Heart right ventricle (tissue), 16 donors: ENCODE measurements around the gene C1orf167. TPM values are rescaled to one million over a fixed set of nuclear protein-coding genes. Genes with fewer than 3 reads are reported as not detected.
A peak's percentile ranks its signal among the peaks of the same experiment; 100 is the strongest.

Experiments used
- ATAC-seq, 8 donors: fragments of 200-7000 bp; cut with Tn5 transposase; one replicate each; pipeline ENCODE4 v1.9.1; 2020; ENCODE audit warnings: mild to moderate bottlenecking in 8 of 8, moderate library complexity in 8 of 8, moderate number of reproducible peaks in 1 of 8
- DNase-seq, 2 donors: peaks; one replicate each; pipeline ENCODE4 v3.0.0-alpha.2; 2020
- H3K27ac ChIP-seq, 10 donors: fragments of 200-600 bp; sonication (generic) in 2 of 10; one replicate each; pipeline versions ENCODE4 v1.5.0 to v1.8.0; 2020 to 2022; ENCODE audit warnings: mild to moderate bottlenecking in 3 of 10
- H3K27me3 ChIP-seq, 7 donors: fragments of 200-600 bp; one replicate each; pipeline ENCODE4 v1.8.0; 2021 to 2022; ENCODE audit warnings: mild to moderate bottlenecking in 2 of 7
- H3K36me3 ChIP-seq, 9 donors: fragments of 200-600 bp; sonication (generic) in 1 of 9; one replicate each; pipeline versions ENCODE4 v1.5.0 to v1.8.0; 2020 to 2022; ENCODE audit warnings: mild to moderate bottlenecking in 2 of 9
- H3K4me1 ChIP-seq, 9 donors: fragments of 200-600 bp; sonication (generic) in 1 of 9; one replicate each; pipeline versions ENCODE4 v1.5.0 to v1.8.0; 2020 to 2022; ENCODE audit warnings: mild to moderate bottlenecking in 4 of 9
- H3K4me3 ChIP-seq, 10 donors: fragments of 200-600 bp; sonication (generic) in 2 of 10; one replicate each; pipeline versions ENCODE4 v1.5.0 to v1.8.0; 2020 to 2022; ENCODE audit warnings: mild to moderate bottlenecking in 7 of 10, moderate library complexity in 2 of 10
- H3K9me3 ChIP-seq, 11 donors: fragments of 200-600 bp in 10 of 11; sonication (generic) in 2 of 11; one replicate each; pipeline versions ENCODE4 v1.5.0 to v1.8.0; 2013 to 2022; ENCODE audit warnings: mild to moderate bottlenecking in 2 of 11, control low read depth in 1 of 11, moderate library complexity in 1 of 11
- WGBS, 2 donors: extraction: QIAGEN DNeasy Blood & Tissue Kit; methylation state at CpG; one replicate each; pipeline ENCODE4 v1.1.7; 2013; ENCODE audit warnings: inconsistent platforms in 1 of 2; 5-methylcytosine and 5-hydroxymethylcytosine counted together
- intact Hi-C, 10 donors: fragments of 100-400 bp; cut with DNase I; formaldehyde crosslinking; loops; one replicate each; pipeline versions ENCODE4 v1.11.1 to v1.14.2; 2022
- polyA plus RNA-seq, 2 donors: library from polyadenylated mRNA; stranded (reverse); fragments of 200-250 nt; gene quantifications; one replicate each; pipeline ENCODE4 v1.2.3, GENCODE V29; 2013
- total RNA-seq, 10 donors: library from RNA; stranded (reverse); fragmentation: NEBNext Ultra II Directional in 3 of 10; extraction: Animal tissue kit (Norgen Biotek cat#: 25700) in 3 of 10; gene quantifications; one replicate each; pipeline versions ENCODE4 v1.2.1 to v1.2.4, GENCODE V29; 2021 to 2023
- TF ChIP-seq, protein P1 (sequence below), 9 donors: fragments of 200-600 bp; sonication (generic) in 2 of 9; IDR thresholded peaks; one replicate each; pipeline versions ENCODE4 v1.5.0 to v1.8.0; 2021 to 2022; ENCODE audit warnings: antibody characterized with exemption in 9 of 9, mild to moderate bottlenecking in 5 of 9, moderate library complexity in 1 of 9
- donor health status: Arrhythmogenic right ventricular cardiomyopathy.
- donor health status: ischemic (EF 13 %, LVEDD 7.1; RV severe dilation, severe dysfunction).
- donor health status: healthy with polysubstance abuse.
- donor health status: DM: no; HTN: yes; CAD: no.
- donor health status: DM: no; HTN: no; CAD: no.
- donor health status: ischemic (EF 25% LVEDD 6.9; RV normal size, moderate dysfunction).
- donor health status: ischemic (EF 25% LVEDD 5.7; RV mildly dilated, moderate dysfunction).
- donor health status: healthy.
- donor health status: DM: yes; HTN: yes; CAD: no.
- donor health status: Ischemic cardiomyopathy.
- donor health status: ischemic (EF 35%, LVEDD 5.7; RV mildly dilated, moderate dysfunction).
- donor health status: nonischemic (EF 11% LVEDD 7.7; RV severe dilation, severe dysfunction).
- donor health status: DM: yes; HTN: yes; CAD: no.
- donor health status: PGD.
- donor health status: ischemic (EF 29% LVEDD 5.4; RV normal size, mild dysfunction).
- donor health status: nonischemic (EF 23%, LVEDD 6.1; RV moderate dilation, normal function).

C1orf167 gene
- total and polyA plus RNA-seq, 12 donors, result 2.4 to 12.8 (median 5.7) TPM

DNA sequence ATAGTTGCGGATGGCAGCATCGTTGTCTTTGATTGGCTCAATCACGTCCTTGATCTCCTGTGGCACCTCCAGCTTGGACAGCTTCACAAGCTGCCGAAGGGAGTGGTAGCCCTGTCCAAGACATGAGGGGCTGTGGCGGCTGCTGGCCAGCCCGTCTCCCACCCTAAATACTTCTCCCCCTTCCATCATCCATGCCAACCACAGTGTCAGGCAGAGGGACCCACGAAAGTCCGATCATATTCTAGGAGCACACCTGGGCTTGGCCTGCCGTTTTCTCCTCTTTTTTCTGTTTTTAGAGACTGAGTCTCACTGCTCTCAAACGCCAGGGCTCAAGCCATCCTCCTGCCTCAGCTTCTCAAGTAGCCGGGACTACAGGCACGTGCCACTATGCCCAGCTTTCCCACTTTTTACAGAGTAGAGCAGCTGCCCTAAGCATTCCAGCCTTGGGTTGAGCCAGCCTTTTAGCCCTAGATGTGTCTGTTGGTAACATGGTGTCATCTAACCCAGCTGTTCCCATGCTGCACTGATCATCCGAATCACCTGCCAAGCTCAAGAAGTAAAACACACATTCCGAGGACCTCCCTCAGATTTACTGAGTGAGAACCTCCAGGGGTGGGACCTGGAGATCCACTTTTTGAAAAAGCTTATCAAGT, 33.4 kb downstream of the C1orf167 start:
- ATAC-seq (no peak), DNase-seq (no peak)
- Histone ChIP-seq H3K9me3 (no peaks in the 10 kb centered on the region), H3K27ac (peak overlapping the region; percentile 70 to 99 (median 96)), H3K4me1 (peaks cover 40 to 96% (median 73%) of the 10 kb centered on the region in 9 donors), H3K27me3 (no peaks in the 10 kb centered on the region), H3K36me3 (peaks cover 0 to 96% (median 40%) of the 10 kb centered on the region in 9 donors), H3K4me3 (peak overlapping the region in 1 of 10 donors; percentile 16)
- 70 to 77% methylated on average over 14 of the region's 14 CpGs for WGBS, 2 donors
- TF ChIP-seq, protein P1, sequence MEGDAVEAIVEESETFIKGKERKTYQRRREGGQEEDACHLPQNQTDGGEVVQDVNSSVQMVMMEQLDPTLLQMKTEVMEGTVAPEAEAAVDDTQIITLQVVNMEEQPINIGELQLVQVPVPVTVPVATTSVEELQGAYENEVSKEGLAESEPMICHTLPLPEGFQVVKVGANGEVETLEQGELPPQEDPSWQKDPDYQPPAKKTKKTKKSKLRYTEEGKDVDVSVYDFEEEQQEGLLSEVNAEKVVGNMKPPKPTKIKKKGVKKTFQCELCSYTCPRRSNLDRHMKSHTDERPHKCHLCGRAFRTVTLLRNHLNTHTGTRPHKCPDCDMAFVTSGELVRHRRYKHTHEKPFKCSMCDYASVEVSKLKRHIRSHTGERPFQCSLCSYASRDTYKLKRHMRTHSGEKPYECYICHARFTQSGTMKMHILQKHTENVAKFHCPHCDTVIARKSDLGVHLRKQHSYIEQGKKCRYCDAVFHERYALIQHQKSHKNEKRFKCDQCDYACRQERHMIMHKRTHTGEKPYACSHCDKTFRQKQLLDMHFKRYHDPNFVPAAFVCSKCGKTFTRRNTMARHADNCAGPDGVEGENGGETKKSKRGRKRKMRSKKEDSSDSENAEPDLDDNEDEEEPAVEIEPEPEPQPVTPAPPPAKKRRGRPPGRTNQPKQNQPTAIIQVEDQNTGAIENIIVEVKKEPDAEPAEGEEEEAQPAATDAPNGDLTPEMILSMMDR (IDR thresholded peaks at IDR 0.05), result no peak
- intact Hi-C loops, result no loop called here

DNA sequence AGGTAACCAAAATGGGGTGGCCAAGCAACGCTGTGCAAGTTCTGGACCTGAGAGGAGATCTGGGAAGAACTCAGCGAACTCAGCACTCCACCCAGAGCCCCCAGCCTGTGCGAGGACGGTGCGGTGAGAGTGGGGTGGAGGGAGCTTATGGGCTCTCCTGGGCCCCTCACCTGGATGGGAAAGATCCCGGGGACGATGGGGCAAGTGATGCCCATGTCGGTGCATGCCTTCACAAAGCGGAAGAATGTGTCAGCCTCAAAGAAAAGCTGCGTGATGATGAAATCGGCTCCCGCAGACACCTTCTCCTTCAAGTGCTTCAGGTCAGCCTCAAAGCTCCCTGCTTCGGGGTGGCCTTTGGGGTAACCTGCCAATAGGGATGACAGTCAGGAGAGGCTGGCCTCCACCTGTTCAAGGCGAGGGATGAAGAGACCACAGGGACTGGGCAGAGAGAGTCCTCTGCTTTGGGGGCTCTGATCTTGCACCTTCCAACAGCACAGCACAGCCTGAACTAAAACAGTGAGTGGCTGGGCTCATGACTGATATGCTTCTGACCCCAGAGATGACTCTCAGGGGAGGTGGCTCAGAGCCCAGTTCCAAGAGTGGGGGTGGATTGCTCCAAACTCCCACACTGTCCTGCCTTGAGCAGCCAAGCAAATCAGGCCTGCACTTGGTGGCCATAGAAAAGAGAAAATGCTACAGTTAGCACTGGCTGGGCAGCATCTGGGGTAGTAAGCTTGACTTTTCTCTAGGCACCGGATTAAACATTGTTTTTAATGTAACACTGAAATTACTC, 34.2 kb downstream of the C1orf167 start:
- intact Hi-C loops, result no loop called here
- H3K27ac ChIP-seq, result peak overlapping the region; percentile 70 to 99 (median 96)
- WGBS, 2 donors, result 71 to 81% methylated on average over 15 of the region's 15 CpGs
- peaks cover 35 to 96% (median 72%) of the 10 kb centered on the region in 9 donors for H3K4me1 ChIP-seq
- peaks cover 0 to 99% (median 49%) of the 10 kb centered on the region in 9 donors for H3K36me3 ChIP-seq
- ATAC-seq (peak; percentile 23 to 76 (median 58)), DNase-seq (peak in 1 of 2 donors; percentile 73)
- H3K27me3 ChIP-seq, result no peaks in the 10 kb centered on the region
- TF ChIP-seq, protein P1 (IDR thresholded peaks at IDR 0.05), result no peak
- peak overlapping the region in 2 of 10 donors; percentile 16 to 21 for H3K4me3 ChIP-seq
- no peaks in the 10 kb centered on the region for H3K9me3 ChIP-seq

DNA sequence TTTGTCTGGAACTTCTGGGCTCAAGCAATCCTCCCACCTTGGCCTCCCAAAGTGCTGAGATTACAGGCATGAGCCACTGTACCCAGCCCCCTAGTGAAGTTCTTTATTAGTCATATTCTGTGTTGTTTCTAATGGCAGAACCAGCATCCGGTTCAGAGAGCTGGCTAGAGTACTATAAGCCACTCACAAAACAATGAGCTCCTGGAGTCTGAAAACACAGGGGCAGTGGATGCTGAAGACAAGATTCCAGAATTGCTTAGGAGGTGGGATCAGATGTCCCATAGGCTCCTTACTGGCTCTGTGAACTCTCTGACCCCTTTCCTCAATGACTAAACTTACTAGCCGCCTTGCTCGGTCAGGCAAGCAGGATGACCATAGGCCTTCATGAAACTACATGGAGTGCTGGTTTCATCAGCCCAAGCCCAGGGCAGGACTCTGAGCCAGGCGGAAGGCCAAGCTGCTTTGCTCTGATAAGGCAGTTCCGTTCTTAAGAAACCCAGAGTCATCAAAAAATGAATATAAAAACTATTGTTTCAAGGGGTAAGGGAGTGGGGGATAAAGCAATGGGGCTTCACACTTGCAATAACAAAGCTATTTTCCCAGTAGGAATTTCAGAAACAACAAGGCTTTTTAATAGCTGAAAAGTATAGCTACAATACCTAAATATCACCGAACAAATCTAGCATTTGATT, 35.7 kb downstream of the C1orf167 start:
- peaks cover 0 to 90% (median 51%) of the 10 kb centered on the region in 9 donors for H3K36me3 ChIP-seq
- H3K4me1 ChIP-seq, result peaks cover 24 to 96% (median 74%) of the 10 kb centered on the region in 9 donors
- DNase-seq, result peak; percentile 65 to 69
- no peak overlapping the region for H3K4me3 ChIP-seq
- TF ChIP-seq, protein P1 (IDR thresholded peaks at IDR 0.05), result no peak
- H3K27me3 ChIP-seq, result no peaks in the 10 kb centered on the region
- peak overlapping the region; percentile 70 to 99 (median 96) for H3K27ac ChIP-seq
- ATAC-seq, result peak in 6 of 8 donors; percentile 24 to 71 (median 58)
- H3K9me3 ChIP-seq, result no peaks in the 10 kb centered on the region
- WGBS, 2 donors, result 41 to 57% methylated on average over 6 of the region's 6 CpGs
- intact Hi-C loops, result no loop called here

DNA sequence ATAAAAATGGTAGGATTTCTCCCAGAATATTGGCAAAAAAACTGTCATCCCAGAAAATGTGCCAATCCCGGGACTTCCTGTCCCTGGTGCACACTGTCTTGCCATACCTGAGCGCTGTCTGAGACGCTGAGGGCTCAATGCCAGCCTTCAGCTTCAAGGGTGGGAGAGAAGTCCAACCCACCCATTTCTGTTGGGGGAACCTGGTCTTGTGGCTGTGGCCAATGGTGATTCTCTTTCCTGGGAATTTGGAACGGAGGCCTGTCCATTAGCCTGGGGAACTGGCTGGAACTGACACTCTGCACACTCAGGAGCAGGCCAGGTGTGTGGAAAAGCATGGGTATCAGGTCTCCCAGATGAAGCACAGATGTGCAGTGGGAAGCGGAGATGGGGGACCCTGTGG, 37.1 kb downstream of the C1orf167 start:
- H3K4me3 ChIP-seq, result no peak overlapping the region
- H3K9me3 ChIP-seq, result no peaks in the 10 kb centered on the region
- H3K27me3 ChIP-seq, result no peaks in the 10 kb centered on the region
- WGBS, 2 donors, result 95 to 97% methylated on average over 5 of the region's 5 CpGs
- intact Hi-C loops, result no loop called here
- H3K4me1 ChIP-seq, result peaks cover 27 to 97% (median 85%) of the 10 kb centered on the region in 9 donors
- peak overlapping the region in 7 of 10 donors; percentile 85 to 99 (median 98) for H3K27ac ChIP-seq
- ATAC-seq (no peak), DNase-seq (no peak)
- TF ChIP-seq, protein P1 (IDR thresholded peaks at IDR 0.05), result no peak
- peaks cover 0 to 75% (median 44%) of the 10 kb centered on the region in 9 donors for H3K36me3 ChIP-seq
